ENCODE measurements around the gene MFSD1.
"Not testable (repeated sequence)": the region's sequence is repeated elsewhere in the genome, so short reads cannot be mapped to it uniquely, and the experiment has no call there.

The MFSD1 gene

DNA sequence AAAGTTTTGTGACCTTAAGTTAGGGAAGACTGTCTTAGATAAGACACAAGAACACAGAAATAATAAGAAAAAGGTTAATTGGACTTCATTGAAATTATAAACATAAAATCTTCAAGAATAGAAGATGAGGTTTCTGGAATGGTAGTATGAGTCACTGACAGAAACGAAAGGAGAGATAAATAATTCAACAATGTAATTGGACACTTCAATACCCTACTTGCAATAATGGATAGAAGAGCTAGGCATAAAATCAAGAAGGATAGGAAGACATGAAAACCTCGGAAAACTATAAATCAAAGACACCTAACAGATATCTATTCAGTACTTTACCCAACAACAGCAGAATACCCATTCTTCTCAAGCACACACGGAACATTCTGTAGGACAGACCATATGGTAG is 15.9 kb upstream of the MFSD1 start:
- Mint-ChIP-seq H3K36me3 (ENCODE audit: low read depth) (no peaks in the 10 kb centered on the region), H3K4me1 (ENCODE audit: low read depth) (peaks cover 3% of the 10 kb centered on the region), H3K9me3 (no peaks in the 10 kb centered on the region), H3K27ac (no peak overlapping the region), H3K4me3 (no peak overlapping the region), H3K27me3 (ENCODE audit: low read depth) (peaks cover 3% of the 10 kb centered on the region)
- no peak for DNase-seq (ENCODE audit: low spot score)

DNA sequence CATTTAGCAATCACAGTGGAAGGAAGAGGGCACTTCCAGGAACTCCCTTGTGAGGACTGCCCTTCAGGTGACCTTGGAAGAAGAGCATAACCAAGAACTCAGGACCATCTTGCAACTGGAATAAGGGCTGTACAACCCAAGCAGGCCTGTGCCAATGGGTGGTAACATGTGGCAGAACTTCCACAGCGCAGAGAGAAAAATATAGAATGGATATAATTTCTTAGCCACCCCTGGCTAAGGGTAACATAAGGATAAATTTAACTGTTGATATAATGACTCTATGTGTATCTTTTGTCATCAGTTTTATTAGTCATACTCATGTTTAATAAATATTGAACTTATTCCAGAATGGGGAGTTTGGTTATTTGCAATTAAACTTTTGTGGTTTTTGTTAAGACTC is 13.4 kb upstream of the MFSD1 start:
- no peak overlapping the region for H3K4me3 Mint-ChIP-seq
- no peaks in the 10 kb centered on the region for H3K9me3 Mint-ChIP-seq
- no peak overlapping the region for H3K27ac Mint-ChIP-seq
- H3K4me1 Mint-ChIP-seq (ENCODE audit: low read depth): peaks cover 3% of the 10 kb centered on the region
- H3K36me3 Mint-ChIP-seq (ENCODE audit: low read depth): no peaks in the 10 kb centered on the region
- H3K27me3 Mint-ChIP-seq (ENCODE audit: low read depth): peaks cover 4% of the 10 kb centered on the region
- no peak for DNase-seq (ENCODE audit: low spot score)

DNA sequence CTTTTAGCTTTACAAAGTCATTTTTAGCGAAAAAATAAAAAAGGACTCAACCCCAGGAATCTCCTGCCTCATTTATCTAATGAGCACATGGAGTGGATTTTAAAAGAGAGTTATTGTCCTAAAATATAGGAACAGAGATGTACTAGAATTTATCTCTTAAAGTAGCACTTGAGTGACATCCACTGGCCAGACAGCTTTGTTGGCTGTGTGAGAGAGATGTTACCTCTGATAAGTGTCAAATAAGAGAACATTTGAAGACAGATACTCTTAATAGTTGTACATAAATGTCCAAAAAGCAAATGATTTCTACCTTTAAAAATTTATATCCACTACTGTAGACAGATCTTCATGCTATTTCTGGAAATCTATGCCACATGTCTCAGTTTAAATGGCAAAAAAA is 12.3 kb upstream of the MFSD1 start:
- H3K4me3 Mint-ChIP-seq: no peak overlapping the region

DNA sequence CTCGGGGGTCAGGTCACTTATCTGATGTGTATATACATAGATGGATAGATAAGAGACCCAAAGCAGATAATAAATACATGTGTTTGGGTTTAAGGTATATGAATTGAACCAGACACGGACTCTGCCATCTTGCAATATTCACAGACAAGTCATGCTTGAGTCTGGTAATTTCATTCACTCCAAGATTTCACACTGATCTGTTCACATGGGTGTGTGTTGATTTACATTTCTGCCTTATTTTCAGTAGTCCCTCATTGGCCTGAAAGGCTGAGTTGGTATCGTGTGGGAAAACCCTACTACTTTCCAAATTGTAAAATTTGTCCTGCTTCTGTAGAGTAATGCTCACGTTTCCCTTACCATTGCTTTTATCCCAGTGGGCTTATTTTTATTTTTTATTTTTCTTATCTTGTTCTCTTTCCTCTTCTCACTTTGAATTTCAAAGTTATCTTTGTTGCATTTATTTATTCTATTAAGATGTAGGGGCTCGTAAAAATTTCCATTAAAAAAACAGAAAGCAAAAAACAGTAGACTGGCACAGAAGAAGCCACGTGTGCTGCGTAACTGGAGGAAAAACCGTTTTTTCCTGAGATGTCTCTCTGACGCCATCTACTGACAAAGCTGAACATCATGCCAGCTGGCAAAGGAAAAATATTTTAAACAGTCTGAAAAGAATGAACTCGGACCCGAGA is 10.8 kb upstream of the MFSD1 start:
- H3K9me3 Mint-ChIP-seq: no peaks in the 10 kb centered on the region
- no peaks in the 10 kb centered on the region for H3K36me3 Mint-ChIP-seq (ENCODE audit: low read depth)
- peak; percentile 19 for DNase-seq (ENCODE audit: low spot score)
- peak overlapping the region; percentile 67 for H3K4me3 Mint-ChIP-seq
- peaks cover 3% of the 10 kb centered on the region for H3K4me1 Mint-ChIP-seq (ENCODE audit: low read depth)
- no peak overlapping the region for H3K27ac Mint-ChIP-seq
- peaks cover 9% of the 10 kb centered on the region for H3K27me3 Mint-ChIP-seq (ENCODE audit: low read depth)

More for the DNA sequence above, 12.3 kb upstream of the MFSD1 start:
- DNase-seq (ENCODE audit: low spot score): no peak
- Mint-ChIP-seq H3K9me3 (no peaks in the 10 kb centered on the region), H3K4me1 (ENCODE audit: low read depth) (peaks cover 3% of the 10 kb centered on the region), H3K27ac (no peak overlapping the region), H3K36me3 (ENCODE audit: low read depth) (no peaks in the 10 kb centered on the region), H3K27me3 (ENCODE audit: low read depth) (peaks cover 4% of the 10 kb centered on the region)

DNA sequence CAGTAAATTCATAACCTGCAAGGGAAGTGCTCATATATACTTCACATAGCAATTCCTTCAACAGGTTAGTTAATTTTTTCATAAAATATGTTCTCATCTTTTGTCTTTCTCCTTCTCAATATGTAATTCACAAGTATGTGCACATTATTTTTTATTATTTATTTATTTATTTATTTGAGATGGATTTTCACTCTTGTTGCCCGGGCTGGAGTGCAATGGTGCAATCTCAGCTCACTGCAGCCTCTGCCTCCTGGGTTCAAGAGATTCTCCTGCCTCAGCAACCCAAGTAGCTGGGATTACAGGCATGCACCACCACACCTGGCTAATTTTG is 10.3 kb upstream of the MFSD1 start:
- H3K4me1 Mint-ChIP-seq (ENCODE audit: low read depth); H3K9me3 Mint-ChIP-seq; H3K27ac Mint-ChIP-seq; H3K36me3 Mint-ChIP-seq (ENCODE audit: low read depth); DNase-seq (ENCODE audit: low spot score); H3K4me3 Mint-ChIP-seq: not testable (repeated sequence)
- H3K27me3 Mint-ChIP-seq (ENCODE audit: low read depth): peaks cover 13% of the 10 kb centered on the region

DNA sequence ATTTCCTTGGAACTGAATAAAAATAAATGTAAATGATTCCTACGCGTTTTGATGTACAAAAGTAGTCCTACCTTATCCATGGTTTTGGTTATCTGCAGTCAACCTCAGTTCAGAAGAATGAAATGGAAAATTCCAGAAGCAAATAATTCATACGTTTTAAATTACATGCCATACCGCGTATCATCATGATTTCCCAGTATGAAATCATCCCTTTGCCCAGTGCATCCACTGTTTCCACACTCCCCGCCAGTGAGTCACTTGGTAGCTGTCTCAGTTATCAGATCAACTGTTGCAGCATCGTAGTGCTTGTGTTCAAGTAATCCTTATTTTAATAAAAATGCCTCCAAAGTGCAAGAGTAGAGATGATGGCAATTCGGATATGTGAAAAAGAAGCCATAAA is 9.1 kb upstream of the MFSD1 start:
- DNase-seq (ENCODE audit: low spot score): no peak
- H3K9me3 Mint-ChIP-seq: no peaks in the 10 kb centered on the region
- no peak overlapping the region for H3K27ac Mint-ChIP-seq
- peaks cover 3% of the 10 kb centered on the region for H3K4me1 Mint-ChIP-seq (ENCODE audit: low read depth)
- H3K36me3 Mint-ChIP-seq (ENCODE audit: low read depth): no peaks in the 10 kb centered on the region
- H3K4me3 Mint-ChIP-seq: no peak overlapping the region
- peaks cover 13% of the 10 kb centered on the region for H3K27me3 Mint-ChIP-seq (ENCODE audit: low read depth)

DNA sequence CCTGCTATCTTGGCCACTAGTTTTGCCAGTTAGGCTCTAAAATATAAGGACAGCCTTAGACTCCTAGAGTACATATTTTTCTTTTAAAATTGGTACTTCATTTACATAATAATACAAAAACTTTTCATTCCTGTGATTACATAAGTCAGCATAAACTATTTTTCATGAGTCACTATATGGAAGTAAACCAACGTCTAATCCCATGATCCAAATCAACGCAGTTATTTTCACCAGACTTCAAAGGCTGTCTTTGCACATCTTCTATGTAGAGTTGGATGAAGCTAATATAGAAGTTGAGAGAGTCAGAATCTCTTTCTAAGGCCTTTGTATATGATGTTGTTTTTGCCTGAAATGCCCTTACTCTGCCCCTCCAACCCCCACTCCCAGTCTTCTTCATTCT is 7.6 kb upstream of the MFSD1 start:
- no peaks in the 10 kb centered on the region for H3K36me3 Mint-ChIP-seq (ENCODE audit: low read depth)
- H3K9me3 Mint-ChIP-seq: no peaks in the 10 kb centered on the region
- peaks cover 3% of the 10 kb centered on the region for H3K4me1 Mint-ChIP-seq (ENCODE audit: low read depth)
- H3K4me3 Mint-ChIP-seq: no peak overlapping the region
- no peak for DNase-seq (ENCODE audit: low spot score)
- peaks cover 16% of the 10 kb centered on the region for H3K27me3 Mint-ChIP-seq (ENCODE audit: low read depth)
- no peak overlapping the region for H3K27ac Mint-ChIP-seq

DNA sequence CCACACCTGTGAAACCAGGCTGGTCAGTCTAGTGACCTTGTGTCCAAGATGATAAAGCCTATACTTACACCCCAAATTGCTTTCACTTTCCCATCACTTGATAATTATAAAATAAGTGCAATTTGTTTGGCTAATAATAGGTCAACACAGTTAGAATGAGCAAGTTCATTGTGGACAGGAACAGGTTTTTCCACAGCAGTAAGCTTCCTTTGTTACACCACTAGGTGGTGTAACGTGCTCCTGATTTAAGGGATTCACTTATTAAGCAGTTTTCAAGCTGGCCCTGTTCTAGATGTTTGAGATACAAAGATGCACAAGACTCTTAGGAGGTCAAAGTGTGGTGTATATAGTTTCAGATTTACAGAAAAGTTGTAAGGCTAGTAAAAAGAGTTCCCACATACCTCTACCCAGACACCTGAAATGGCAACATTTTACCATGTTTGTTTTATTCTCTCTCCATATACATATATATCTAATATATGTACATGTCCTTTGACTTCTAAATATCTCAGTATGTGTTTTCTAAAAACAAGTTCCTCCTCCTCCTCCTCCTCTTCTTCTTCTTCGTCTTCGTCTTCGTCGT is 6.8 kb upstream of the MFSD1 start:
- Mint-ChIP-seq H3K27me3 (ENCODE audit: low read depth) (peaks cover 17% of the 10 kb centered on the region), H3K9me3 (no peaks in the 10 kb centered on the region), H3K4me1 (ENCODE audit: low read depth) (peaks cover 3% of the 10 kb centered on the region), H3K27ac (no peak overlapping the region), H3K36me3 (ENCODE audit: low read depth) (no peaks in the 10 kb centered on the region), H3K4me3 (no peak overlapping the region)
- DNase-seq (ENCODE audit: low spot score): no peak

DNA sequence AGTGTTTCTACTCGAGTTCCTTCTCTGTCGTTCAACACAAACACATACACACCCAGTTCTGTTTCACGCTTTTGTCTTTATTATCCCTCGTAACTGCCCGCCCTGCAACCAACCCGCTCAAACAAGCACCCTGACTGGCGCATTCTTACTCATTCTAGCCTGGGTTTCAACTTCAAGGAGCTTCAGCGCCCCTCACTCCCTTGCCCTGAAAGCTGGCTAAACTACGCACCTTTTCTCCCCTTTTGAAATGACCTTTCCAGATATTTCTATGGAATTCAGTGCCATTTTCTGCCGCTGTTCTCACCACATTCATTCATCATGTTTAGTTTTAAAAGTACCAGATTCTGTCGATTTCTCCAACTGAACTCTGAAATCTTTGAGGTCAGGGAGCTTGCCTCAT is 653 bp upstream of the MFSD1 start:
- no peak for DNase-seq (ENCODE audit: low spot score)
- peak overlapping the region; percentile 87 for H3K27ac Mint-ChIP-seq
- H3K4me3 Mint-ChIP-seq: peak overlapping the region; percentile 90
- H3K4me1 Mint-ChIP-seq (ENCODE audit: low read depth): peaks cover 16% of the 10 kb centered on the region
- peaks cover 9% of the 10 kb centered on the region for H3K27me3 Mint-ChIP-seq (ENCODE audit: low read depth)
- H3K9me3 Mint-ChIP-seq: no peaks in the 10 kb centered on the region
- H3K36me3 Mint-ChIP-seq (ENCODE audit: low read depth): peaks cover 4% of the 10 kb centered on the region

DNA sequence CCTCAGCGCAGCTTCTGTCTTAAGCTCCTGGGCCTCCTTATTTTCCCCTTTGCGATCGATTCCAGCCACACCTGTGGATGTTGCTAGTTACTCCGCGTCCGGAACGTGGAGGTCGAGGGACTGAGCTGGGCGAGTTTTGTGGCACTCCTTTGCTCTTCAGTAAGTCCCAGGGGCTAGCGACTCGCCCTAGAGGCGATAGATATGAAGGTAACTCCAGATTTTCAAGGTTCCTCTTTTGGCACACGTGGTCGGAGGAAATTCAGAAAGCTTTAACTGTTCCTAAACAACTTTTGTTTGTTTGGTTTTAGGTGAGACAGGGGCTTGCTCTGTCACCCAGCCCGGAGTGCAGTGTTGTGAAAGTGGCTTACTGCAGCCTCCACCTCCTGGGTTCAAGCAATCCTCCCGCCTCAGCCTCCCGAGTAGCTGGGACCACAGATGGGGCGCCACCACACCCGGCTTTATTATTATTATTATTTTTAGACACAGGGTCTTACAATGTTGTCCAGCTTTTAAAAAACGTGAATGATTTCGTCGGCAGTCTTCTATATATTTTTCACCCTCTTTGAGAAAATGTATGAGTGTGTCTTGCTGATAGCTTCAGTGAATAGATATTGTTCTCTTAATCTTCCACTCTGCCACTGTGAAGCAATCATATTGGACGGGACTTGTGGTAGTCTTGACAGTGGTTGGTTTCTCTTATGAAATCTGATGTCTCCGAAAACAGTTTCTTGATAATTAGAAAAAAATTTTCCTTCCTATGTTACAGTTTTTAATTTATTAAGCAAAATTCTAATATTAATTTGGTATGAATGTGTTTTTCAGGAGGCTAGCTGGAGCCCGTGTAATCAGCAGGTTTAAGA is 785 bp downstream of the MFSD1 start:
- DNase-seq (ENCODE audit: low spot score): no peak

DNA sequence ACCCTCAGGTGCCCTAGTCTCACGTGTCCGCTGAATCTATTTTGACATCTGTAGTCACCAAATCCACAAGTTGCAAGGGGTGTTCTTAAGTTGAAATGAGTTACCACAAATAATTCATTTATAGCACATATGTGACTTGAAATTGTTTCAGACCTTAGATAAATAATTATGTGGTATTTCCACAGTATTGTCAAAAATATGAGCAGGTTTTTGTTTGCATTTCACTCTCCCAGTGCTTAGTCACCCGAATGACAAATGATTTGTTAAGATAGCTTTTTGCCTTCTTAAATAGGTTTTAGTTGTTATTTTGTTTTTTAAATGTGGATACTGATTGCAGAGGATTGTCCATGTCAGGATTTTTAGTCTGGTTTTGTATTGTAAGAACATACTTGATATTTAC is 2.6 kb downstream of the MFSD1 start:
- Mint-ChIP-seq H3K36me3 (ENCODE audit: low read depth) (peaks cover 16% of the 10 kb centered on the region), H3K27ac (no peak overlapping the region)

More for the DNA sequence above, 785 bp downstream of the MFSD1 start:
- H3K4me3 Mint-ChIP-seq: peak overlapping the region; percentile 90
- H3K4me1 Mint-ChIP-seq (ENCODE audit: low read depth): peaks cover 17% of the 10 kb centered on the region
- H3K36me3 Mint-ChIP-seq (ENCODE audit: low read depth): peaks cover 5% of the 10 kb centered on the region
- H3K27me3 Mint-ChIP-seq (ENCODE audit: low read depth): peaks cover 6% of the 10 kb centered on the region
- H3K27ac Mint-ChIP-seq: peak overlapping the region; percentile 78
- H3K9me3 Mint-ChIP-seq: no peaks in the 10 kb centered on the region

DNA sequence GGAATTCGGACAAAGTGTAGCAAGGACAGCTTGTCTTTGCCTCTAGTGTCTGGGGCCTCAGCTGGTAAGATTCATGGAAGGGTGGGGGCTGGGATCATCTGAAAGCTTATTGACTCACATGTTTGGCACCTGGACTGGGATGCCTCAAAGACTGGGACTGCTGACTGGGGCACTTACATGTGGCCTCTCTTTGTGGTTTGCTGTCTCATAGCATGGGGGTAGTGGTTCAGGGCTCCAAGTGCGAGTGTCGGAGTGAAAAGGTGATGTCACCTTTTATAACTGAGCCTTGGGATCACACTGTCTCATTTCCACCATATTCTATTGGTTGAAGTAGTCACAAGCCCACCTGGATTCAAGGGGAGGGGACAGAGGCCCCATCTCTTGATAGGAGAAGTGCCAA is 6.8 kb downstream of the MFSD1 start:
- Mint-ChIP-seq H3K27me3 (ENCODE audit: low read depth) (no peaks in the 10 kb centered on the region), H3K4me3 (no peak overlapping the region), H3K36me3 (ENCODE audit: low read depth) (peaks cover 29% of the 10 kb centered on the region), H3K27ac (no peak overlapping the region), H3K4me1 (ENCODE audit: low read depth) (peaks cover 18% of the 10 kb centered on the region), H3K9me3 (no peaks in the 10 kb centered on the region)
- no peak for DNase-seq (ENCODE audit: low spot score)

More for the DNA sequence above, 2.6 kb downstream of the MFSD1 start:
- Mint-ChIP-seq H3K4me3 (no peak overlapping the region), H3K4me1 (ENCODE audit: low read depth) (peaks cover 27% of the 10 kb centered on the region), H3K9me3 (no peaks in the 10 kb centered on the region), H3K27me3 (ENCODE audit: low read depth) (peaks cover 1% of the 10 kb centered on the region)
- no peak for DNase-seq (ENCODE audit: low spot score)

DNA sequence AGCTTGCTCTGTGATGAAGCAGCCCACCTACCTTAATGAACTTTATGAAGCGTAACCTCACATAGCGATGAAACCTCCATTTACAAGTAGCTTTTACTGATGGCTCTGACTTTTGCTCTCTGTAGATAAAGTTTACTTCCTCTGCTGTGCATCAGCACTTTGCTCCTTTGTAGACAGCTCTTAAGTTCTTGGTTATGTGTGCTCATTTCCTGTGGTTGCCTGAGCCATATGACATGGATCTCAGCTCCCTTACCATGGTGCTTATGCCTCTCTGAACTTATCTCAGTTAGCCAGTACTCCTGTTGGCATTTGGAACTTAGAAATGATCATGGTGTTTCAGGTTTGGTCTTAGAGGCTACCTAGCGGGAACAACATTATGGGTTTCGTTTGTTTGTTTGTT is 7.8 kb downstream of the MFSD1 start:
- H3K4me3 Mint-ChIP-seq: no peak overlapping the region
- H3K9me3 Mint-ChIP-seq: no peaks in the 10 kb centered on the region
- DNase-seq (ENCODE audit: low spot score): no peak
- H3K27me3 Mint-ChIP-seq (ENCODE audit: low read depth): no peaks in the 10 kb centered on the region
- H3K27ac Mint-ChIP-seq: peak overlapping the region; percentile 59
- peaks cover 17% of the 10 kb centered on the region for H3K4me1 Mint-ChIP-seq (ENCODE audit: low read depth)
- H3K36me3 Mint-ChIP-seq (ENCODE audit: low read depth): peaks cover 29% of the 10 kb centered on the region

Data from T-helper 2 cell treated with Interferon-gamma antibody and Interleukin-4, amounts not matched to agents 5 μg/mL and 100 μg/mL, for 36 hours (primary cell).